Measurements from ENCODE around the gene WDR7.

WDR7 gene

DNA sequence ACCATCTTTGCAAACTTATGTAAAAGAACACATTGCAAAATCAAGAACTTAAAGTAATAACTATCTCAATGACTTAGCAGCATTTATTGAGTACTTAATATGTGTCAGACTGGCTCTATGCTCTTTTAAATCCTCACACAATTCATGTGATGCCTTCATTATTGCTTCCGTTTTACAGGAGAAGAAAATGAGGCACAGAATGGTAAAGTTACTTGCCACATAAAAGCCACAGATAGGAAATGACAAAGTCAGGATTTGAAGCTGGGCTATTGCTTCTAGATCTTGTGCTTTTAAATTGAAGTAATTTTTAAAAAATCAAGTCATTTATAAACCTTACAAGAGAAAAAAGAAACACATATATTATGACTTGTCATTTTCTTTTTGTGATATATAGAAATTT, 174.2 kb downstream of the WDR7 start:
- no peak for TF ChIP-seq CTCF (conservative IDR thresholded peaks at IDR 0.05)
- H3K27ac ChIP-seq: no peak overlapping the region

GRCh38 chr18:56825878-56826277, 174.7 kb downstream of the WDR7 start:
- TF ChIP-seq CTCF (conservative IDR thresholded peaks at IDR 0.05): no peak
- H3K27ac ChIP-seq: no peak overlapping the region

- H3K27ac ChIP-seq: no peak overlapping the region
- no peak for TF ChIP-seq CTCF (conservative IDR thresholded peaks at IDR 0.05)
Observed at GRCh38 chr18:56831988-56832387, 180.8 kb downstream of the WDR7 start.

DNA sequence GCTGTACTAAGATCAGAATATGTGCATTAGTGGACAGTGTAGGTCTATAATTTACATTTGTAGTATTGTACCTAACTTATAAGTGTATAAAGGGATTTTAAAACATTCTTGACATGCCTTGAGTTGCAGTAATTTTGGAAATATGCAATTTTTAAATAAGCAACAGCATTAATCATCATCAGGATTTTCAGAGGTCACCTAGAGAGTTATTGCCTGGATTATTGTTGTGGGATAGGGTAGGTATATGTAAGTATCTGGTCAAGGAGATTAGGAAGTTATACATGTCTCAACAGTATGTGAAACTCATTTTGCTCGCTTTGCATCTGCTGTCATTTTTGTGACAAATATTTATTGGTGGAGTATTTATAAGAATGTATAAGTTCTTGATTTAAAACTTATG, 184.2 kb downstream of the WDR7 start:
- TF ChIP-seq CTCF (conservative IDR thresholded peaks at IDR 0.05): no peak
- no peak overlapping the region for H3K27ac ChIP-seq

DNA sequence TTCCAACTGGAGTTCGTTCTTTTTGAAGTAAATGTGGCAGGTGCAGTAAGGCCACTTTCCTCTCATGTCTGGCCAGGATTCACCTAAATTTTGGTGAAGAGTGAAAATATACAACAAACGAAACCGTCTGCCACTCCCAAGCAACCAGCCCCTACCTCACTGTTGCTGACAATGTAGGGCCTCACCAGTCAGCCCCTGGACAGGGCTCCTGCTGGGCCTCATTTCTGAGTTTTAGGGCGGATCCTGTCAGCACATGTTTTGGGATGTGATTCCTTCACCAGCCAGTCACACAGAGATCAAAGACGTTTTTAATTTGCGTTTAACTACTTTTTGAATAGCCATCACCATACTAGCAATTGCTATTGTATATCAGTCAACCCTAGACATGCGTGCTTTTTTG, 185.0 kb downstream of the WDR7 start:
- no peak for TF ChIP-seq CTCF (conservative IDR thresholded peaks at IDR 0.05)
- H3K27ac ChIP-seq: no peak overlapping the region

DNA sequence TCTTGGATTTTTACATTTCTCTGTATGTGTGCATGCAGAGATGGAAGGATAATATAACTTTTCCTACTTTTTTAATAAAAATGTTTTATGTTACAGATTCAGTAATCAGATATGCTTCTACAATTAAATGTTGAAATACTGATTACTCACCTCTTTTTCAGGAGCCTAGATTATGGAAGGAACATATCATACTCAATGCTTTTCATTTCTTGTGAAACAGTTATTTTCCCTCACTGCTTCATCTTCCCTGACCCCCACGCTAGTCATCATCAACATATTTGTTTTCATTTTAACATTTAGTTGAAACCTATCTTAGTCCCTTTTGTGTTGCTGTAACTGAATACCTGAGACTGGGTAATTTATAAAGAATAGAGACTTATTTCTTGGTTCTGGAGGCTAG, 190.7 kb downstream of the WDR7 start:
- H3K27ac ChIP-seq: no peak overlapping the region
- TF ChIP-seq CTCF (conservative IDR thresholded peaks at IDR 0.05): no peak

DNA sequence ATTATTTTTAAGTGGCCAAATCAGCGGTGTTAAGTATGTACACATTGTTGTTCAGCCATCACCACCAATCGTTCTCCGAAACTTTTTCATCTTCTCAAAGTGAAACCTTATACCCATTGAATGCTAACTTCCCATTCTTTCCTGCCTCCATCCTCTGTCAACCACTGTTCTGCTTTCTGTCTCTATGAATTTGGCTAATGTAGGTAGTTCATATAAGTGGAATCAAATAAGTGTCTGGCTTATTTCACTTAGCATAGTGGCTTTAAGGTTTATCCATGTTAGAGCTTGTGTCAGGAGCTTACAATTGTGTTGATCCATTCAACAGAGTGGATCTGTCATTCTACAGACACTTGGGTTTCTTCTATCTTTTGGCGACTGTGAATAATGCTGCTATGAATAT, 192.1 kb downstream of the WDR7 start:
- H3K27ac ChIP-seq: no peak overlapping the region

More for the DNA sequence above, 192.1 kb downstream of the WDR7 start:
- TF ChIP-seq CTCF (conservative IDR thresholded peaks at IDR 0.05): no peak

Data from VCaP (cell line).